Right atrium auricular region (tissue), 2 donors: ENCODE results near the gene STK32B. TPM values are rescaled to one million over a fixed set of nuclear protein-coding genes. Genes with fewer than 3 reads are reported as not detected.
"Not testable (repeated sequence)": the region's sequence is repeated elsewhere in the genome, so short reads cannot be mapped to it uniquely, and the experiment has no call there.

Experiments
- DNase-seq: peaks from one replicate; pipeline ENCODE4 v3.0.0-alpha.2; 2019; ENCODE audit warnings: low spot score
- H3K27ac ChIP-seq, 2 donors: fragments of 200-600 bp; sonication (generic); 1 replicate in 1 of 2; 2 replicates in 1 of 2; pipeline ENCODE4 v1.5.1; 2016 to 2019
- H3K27me3 ChIP-seq, 2 donors: fragments of 200-600 bp; sonication (generic); one replicate each; pipeline versions ENCODE4 v1.5.1 to v1.6.0; 2017 to 2019
- H3K36me3 ChIP-seq: fragments of 200-600 bp; sonication (generic); one replicate; pipeline ENCODE4 v1.5.1; 2016
- H3K4me1 ChIP-seq, 2 donors: fragments of 200-600 bp; sonication (generic); one replicate each; pipeline versions ENCODE4 v1.5.1 to v1.6.0; 2017 to 2019
- H3K4me3 ChIP-seq, 2 donors: fragments of 200-600 bp; sonication (generic); 1 replicate in 1 of 2; 2 replicates in 1 of 2; pipeline ENCODE4 v1.5.1; 2017 to 2019; ENCODE audit warnings: mild to moderate bottlenecking in 1 of 2, moderate library complexity in 1 of 2
- H3K9me3 ChIP-seq, 2 donors: fragments of 200-600 bp; sonication (generic); one replicate each; pipeline ENCODE4 v1.5.1; 2019
- total RNA-seq, 2 donors: library from RNA; depleted of rRNA; stranded (reverse); fragments of >200 nt; gene quantifications; one replicate each; pipeline ENCODE4 v1.1.0, GENCODE V29; 2016
- TF ChIP-seq, protein P1 (sequence below), 2 donors: fragments of 200-600 bp; sonication (generic); IDR thresholded peaks; one replicate each; pipeline ENCODE4 v1.5.1; 2019; ENCODE audit warnings: antibody characterized with exemption in 2 of 2

Gene STK32B
- total RNA-seq, 2 donors from 2014 or later = 0.31 to 0.59 TPM

DNA sequence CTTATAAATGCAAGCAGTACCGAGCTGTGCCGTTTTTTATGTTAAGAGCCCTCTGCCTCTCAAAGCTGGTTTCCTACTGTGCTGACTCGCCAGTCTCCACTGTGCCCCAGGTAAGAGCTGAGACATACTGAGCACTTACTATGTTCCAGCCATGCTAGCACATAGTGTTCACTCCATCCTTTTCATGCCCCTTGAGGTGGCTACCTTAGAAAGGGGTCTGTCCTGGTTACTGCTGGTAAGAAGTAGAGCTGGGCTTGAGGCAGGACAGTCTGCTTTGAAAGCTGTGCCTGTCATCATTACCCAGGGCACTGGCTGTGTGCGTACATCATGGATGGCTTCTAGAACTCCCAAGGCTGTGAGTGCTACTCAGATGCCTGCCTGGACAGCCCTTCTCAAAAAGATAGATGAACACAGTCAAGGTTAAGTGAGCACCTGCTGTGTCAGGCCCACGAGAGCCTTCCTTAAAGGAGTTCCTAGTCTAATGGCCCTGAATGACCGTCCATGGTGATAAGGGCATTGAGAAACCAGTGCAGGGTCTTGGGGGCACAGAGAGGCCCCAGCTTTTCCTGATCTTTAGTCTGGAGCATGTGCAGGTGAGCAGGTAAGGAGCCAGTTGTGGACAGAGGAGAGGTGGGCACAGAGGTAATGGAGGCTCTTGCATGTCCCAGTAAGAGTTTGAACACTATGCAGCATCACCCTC is 1.6 kb downstream of the STK32B start:
- peaks cover 0 to 19% of the 10 kb centered on the region in 2 donors for H3K4me1 ChIP-seq
- no peaks in the 10 kb centered on the region for H3K36me3 ChIP-seq
- DNase-seq = no peak
- H3K9me3 ChIP-seq = no peaks in the 10 kb centered on the region
- peaks cover 0 to 6% of the 10 kb centered on the region in 2 donors for H3K27me3 ChIP-seq
- TF ChIP-seq, protein P1, sequence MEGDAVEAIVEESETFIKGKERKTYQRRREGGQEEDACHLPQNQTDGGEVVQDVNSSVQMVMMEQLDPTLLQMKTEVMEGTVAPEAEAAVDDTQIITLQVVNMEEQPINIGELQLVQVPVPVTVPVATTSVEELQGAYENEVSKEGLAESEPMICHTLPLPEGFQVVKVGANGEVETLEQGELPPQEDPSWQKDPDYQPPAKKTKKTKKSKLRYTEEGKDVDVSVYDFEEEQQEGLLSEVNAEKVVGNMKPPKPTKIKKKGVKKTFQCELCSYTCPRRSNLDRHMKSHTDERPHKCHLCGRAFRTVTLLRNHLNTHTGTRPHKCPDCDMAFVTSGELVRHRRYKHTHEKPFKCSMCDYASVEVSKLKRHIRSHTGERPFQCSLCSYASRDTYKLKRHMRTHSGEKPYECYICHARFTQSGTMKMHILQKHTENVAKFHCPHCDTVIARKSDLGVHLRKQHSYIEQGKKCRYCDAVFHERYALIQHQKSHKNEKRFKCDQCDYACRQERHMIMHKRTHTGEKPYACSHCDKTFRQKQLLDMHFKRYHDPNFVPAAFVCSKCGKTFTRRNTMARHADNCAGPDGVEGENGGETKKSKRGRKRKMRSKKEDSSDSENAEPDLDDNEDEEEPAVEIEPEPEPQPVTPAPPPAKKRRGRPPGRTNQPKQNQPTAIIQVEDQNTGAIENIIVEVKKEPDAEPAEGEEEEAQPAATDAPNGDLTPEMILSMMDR (IDR thresholded peaks at IDR 0.05) = no peak
- H3K27ac ChIP-seq = no peak overlapping the region
- H3K4me3 ChIP-seq = no peak overlapping the region

DNA sequence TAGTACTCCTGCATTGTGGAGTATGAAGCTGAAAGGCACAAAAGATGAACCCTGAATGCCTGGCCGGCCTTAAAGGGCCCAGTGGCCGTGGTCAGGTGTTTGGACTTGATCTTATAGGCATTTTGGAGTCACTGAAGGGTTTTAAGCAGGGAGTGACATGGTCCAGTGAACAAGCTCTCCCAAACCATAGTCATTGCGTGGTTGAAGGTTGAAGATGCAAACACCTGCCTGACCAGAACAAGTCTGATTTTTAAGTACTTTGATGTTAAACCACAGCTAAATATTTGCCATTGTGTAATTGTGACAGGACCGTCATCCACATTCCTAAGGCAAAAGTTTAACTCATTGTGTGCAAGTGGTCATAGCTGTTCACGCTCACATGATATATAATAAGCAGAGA is 3.3 kb downstream of the STK32B start:
- H3K27me3 ChIP-seq = peaks cover 0 to 6% of the 10 kb centered on the region in 2 donors
- H3K36me3 ChIP-seq = no peaks in the 10 kb centered on the region
- TF ChIP-seq, protein P1 (IDR thresholded peaks at IDR 0.05) = no peak
- no peak overlapping the region for H3K4me3 ChIP-seq
- no peak overlapping the region for H3K27ac ChIP-seq
- DNase-seq = no peak
- peaks cover 0 to 3% of the 10 kb centered on the region in 2 donors for H3K9me3 ChIP-seq
- peaks cover 0 to 19% of the 10 kb centered on the region in 2 donors for H3K4me1 ChIP-seq

DNA sequence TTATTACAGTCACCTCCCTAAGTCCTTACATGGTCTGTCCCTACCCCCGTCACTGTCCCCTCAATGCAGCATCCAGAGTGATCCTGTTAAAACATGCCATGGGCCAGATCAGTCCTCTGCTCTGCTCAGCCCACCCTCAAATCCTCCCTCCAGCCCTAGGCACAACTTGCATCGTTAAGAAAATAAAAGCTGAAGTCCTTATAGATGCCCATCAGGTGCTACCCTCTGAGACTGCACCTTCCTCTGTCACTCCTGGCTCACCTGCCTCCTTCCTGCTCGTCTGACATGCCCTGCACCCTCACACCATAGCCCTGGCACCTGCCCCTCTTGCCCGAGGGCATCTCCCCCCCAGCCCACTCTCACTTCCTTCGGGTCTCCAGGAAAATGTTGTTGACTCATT is 4.1 kb downstream of the STK32B start:
- Histone ChIP-seq H3K9me3 (peaks cover 0 to 12% of the 10 kb centered on the region in 2 donors), H3K27me3 (peaks cover 0 to 6% of the 10 kb centered on the region in 2 donors), H3K4me1 (peaks cover 0 to 19% of the 10 kb centered on the region in 2 donors), H3K27ac (no peak overlapping the region), H3K4me3 (no peak overlapping the region), H3K36me3 (no peaks in the 10 kb centered on the region)
- no peak for DNase-seq
- TF ChIP-seq, protein P1 (IDR thresholded peaks at IDR 0.05) = no peak

DNA sequence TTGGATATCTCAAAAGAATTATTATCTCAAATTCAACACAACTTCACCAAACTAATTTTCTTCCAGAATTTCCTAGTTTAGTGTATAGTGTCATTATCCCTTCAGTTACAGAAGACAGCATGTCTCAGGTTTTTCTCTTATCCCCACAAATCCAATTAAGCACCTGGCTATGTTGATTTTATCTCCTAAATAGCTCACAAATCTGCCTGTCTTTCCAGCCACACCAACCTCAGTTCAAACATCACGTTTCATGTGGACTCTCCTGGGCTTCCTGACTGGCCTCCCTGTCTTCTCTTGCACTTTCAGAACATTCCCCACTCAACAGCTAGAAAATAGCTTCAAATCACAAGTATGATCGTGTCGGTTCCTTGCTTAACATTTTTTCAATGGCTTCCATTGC is 14.8 kb downstream of the STK32B start:
- TF ChIP-seq, protein P1 (IDR thresholded peaks at IDR 0.05) = no peak
- Histone ChIP-seq H3K27me3 (no peaks in the 10 kb centered on the region), H3K27ac (no peak overlapping the region), H3K9me3 (no peaks in the 10 kb centered on the region), H3K4me1 (no peaks in the 10 kb centered on the region), H3K36me3 (no peaks in the 10 kb centered on the region), H3K4me3 (no peak overlapping the region)
- no peak for DNase-seq

DNA sequence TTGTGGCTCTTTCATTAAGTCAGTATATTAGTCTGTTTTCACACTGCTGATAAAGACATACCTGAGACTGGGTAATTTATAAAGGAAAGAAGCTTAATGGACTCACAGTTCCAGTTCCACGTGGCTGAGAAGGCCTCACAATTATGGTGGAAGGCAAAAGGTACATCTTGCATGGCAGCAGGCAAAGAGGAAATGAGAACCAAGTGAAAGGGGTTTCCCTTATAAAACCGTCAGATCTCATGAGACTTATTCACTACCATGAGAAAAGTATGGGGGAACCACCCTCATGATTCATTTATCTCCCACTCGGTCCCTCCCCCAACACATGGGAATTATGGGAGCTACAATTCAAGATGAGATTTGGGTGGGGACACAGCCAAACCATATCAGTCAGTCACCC is 15.7 kb downstream of the STK32B start:
- not testable (repeated sequence) for H3K4me1 ChIP-seq, H3K36me3 ChIP-seq, H3K4me3 ChIP-seq, DNase-seq, H3K9me3 ChIP-seq, H3K27ac ChIP-seq, H3K27me3 ChIP-seq

DNA sequence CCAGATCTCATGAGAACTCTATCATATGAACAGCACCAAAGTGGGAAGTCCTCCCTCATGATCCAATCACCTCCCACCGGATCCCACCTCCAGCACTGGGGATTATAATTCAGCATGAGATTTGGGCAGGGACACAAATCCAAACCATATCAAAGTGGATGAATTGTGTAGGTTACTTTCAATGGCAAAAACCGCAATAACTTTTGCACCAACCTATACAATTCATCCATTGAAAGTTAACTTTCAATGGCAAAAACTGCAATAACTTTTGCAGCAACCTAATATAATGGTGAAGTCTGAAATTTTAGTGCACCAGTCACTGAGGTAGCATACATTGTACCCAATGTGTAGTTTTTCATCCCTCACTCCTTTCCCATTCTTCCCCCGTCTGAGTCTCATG is 16.6 kb downstream of the STK32B start:
- Histone ChIP-seq H3K9me3 (peaks cover 0 to 7% of the 10 kb centered on the region in 2 donors), H3K36me3 (no peaks in the 10 kb centered on the region), H3K4me1 (no peaks in the 10 kb centered on the region), H3K4me3 (no peak overlapping the region), H3K27me3 (no peaks in the 10 kb centered on the region), H3K27ac (no peak overlapping the region)
- TF ChIP-seq, protein P1 (IDR thresholded peaks at IDR 0.05) = no peak
- DNase-seq = no peak
